HepG2 (cell line): Measurements from ENCODE around the gene TMEM135. TPM values are rescaled to one million over a fixed set of nuclear protein-coding genes. Genes with fewer than 3 reads are reported as not detected.

Source experiments
- ATAC-seq: fragments of 200-7000 bp; cut with Tn5 transposase; 3 replicates; pipeline ENCODE4 v1.9.1; 2020; ENCODE audit warnings: mild to moderate bottlenecking, moderate library complexity
- BruUV-seq: library from RNA; stranded (reverse); fragments of 400-500 nt; replicated peaks from 2 replicates; lab custom pipeline; 2021; lab: Mats Ljungman, UMichigan
- CTCF ChIA-PET: fragments of 300-600 bp; formaldehyde crosslinking; extraction: SDS; loops from one replicate; lab custom pipeline; 2021; ENCODE audit warnings: low total read pairs, inconsistent platforms, low intra/inter-chr PET ratio; lab: Yijun Ruan, JAX
- POLR2A ChIA-PET: fragments of 350-600 bp; sonication (Branson Sonifier 250); formaldehyde crosslinking; loops from one replicate; lab custom pipeline; 2020; ENCODE audit warnings: antibody characterized with exemption, inconsistent platforms; lab: Yijun Ruan, JAX
- DNase-seq: peaks from one replicate; pipeline ENCODE4 v3.0.0-alpha.2; 2015; ENCODE audit warnings: low spot score
- FAIRE-seq: peaks from 3 replicates; lab custom pipeline; 2011; peaks lifted over from hg19 to GRCh38; lab: Jason Lieb, UNC
- H2AFZ ChIP-seq: one replicate; pipeline ENCODE4 v1.6.1; 2011; ENCODE audit warnings: low read length, inconsistent platforms
- H3K27ac ChIP-seq: fragments of 300-600 bp; 3 replicates; pipeline ENCODE4 v1.8.0; 2011; ENCODE audit warnings: mixed run types, mild to moderate bottlenecking, mixed read lengths, low read length, inconsistent platforms; ENCODE audit not compliant: insufficient read depth; ENCODE audit errors: extremely low read length
- H3K27me3 ChIP-seq, 2 experiments: fragments of 200-600 bp in 1 of 2; 2 replicates in 1 of 2; 3 replicates in 1 of 2; pipeline versions ENCODE4 v1.6.0 to v1.8.0; 2011; ENCODE audit warnings: low read length in 2 of 2, mild to moderate bottlenecking in 2 of 2, moderate library complexity in 2 of 2, inconsistent platforms in 1 of 2; ENCODE audit not compliant: insufficient read depth in 2 of 2, control insufficient read depth in 1 of 2
- H3K36me3 ChIP-seq, 2 experiments: fragments of 200-600 bp in 1 of 2; replicated peaks in 1 of 2; 2 replicates in 1 of 2; 3 replicates in 1 of 2; pipeline versions ENCODE4 v1.5.1 to v1.8.0; 2011; ENCODE audit warnings: low read length in 2 of 2, inconsistent platforms in 1 of 2; ENCODE audit not compliant: insufficient read depth in 2 of 2, control insufficient read depth in 1 of 2
- H3K4me1 ChIP-seq: 2 replicates; pipeline ENCODE4 v1.5.1; 2012; ENCODE audit warnings: low read length, inconsistent platforms; ENCODE audit not compliant: insufficient read depth
- H3K4me2 ChIP-seq: 2 replicates; pipeline ENCODE4 v1.6.0; 2011; ENCODE audit warnings: low read depth, low read length, inconsistent platforms
- H3K4me3 ChIP-seq, 3 experiments: fragments of 200-600 bp in 1 of 3; sonication (generic), shearing (Covaris generic) in 1 of 3; replicated peaks in 1 of 3; 2 replicates each; pipeline ENCODE4 v1.5.1; 2011 to 2016; ENCODE audit warnings: low read length in 3 of 3, inconsistent platforms in 2 of 3, low read depth in 2 of 3, mild to moderate bottlenecking in 2 of 3, control low read depth in 1 of 3, mixed read lengths in 1 of 3; ENCODE audit not compliant: insufficient read depth in 1 of 3
- H3K79me2 ChIP-seq: one replicate; pipeline ENCODE4 v1.6.1; 2011; ENCODE audit warnings: low read length, inconsistent platforms; ENCODE audit not compliant: insufficient read depth
- H3K9ac ChIP-seq: 2 replicates; pipeline ENCODE4 v1.6.0; 2011; ENCODE audit warnings: mild to moderate bottlenecking, low read depth, low read length, inconsistent platforms; ENCODE audit not compliant: insufficient read depth
- H3K9me3 ChIP-seq: 2 replicates; pipeline ENCODE4 v1.5.1; 2012; ENCODE audit warnings: mild to moderate bottlenecking, low read length
- H4K20me1 ChIP-seq: 2 replicates; pipeline ENCODE4 v1.6.0; 2011; ENCODE audit warnings: inconsistent platforms, mild to moderate bottlenecking, low read length, moderate library complexity; ENCODE audit not compliant: insufficient read depth
- CBFB ChIP-seq: sonication (generic); formaldehyde crosslinking; IDR thresholded peaks from 2 replicates; pipeline ENCODE4 v1.4.0; 2020; ENCODE audit warnings: missing genetic modification reagents
- DNMT3B ChIP-seq: conservative IDR thresholded peaks from 2 replicates; pipeline ENCODE4 v1.6.1; 2016; ENCODE audit warnings: missing biosample characterization, control low read depth
- ERF ChIP-seq: IDR thresholded peaks from 2 replicates; pipeline ENCODE4 v1.6.1; 2018; ENCODE audit warnings: missing biosample characterization, missing genetic modification reagents
- KDM5A ChIP-seq: fragments of 200-600 bp; sonication (generic); IDR thresholded peaks from 2 replicates; pipeline ENCODE4 v1.7.0; 2018; ENCODE audit warnings: antibody characterized with exemption, mild to moderate bottlenecking, low read length, borderline replicate concordance
- PHB2 ChIP-seq: fragments of 450-650 bp; IDR thresholded peaks from 2 replicates; pipeline ENCODE4 v1.6.1; 2018; ENCODE audit not compliant: partially characterized antibody
- POLR2AphosphoS5 ChIP-seq: IDR thresholded peaks from 2 replicates; pipeline ENCODE4 v1.6.1; 2012; ENCODE audit warnings: low read depth, low read length
- RFXAP ChIP-seq: sonication (generic); formaldehyde crosslinking; IDR thresholded peaks from 2 replicates; pipeline ENCODE4 v1.4.0; 2020; ENCODE audit warnings: missing genetic modification reagents, borderline replicate concordance
- ZFP1 ChIP-seq: IDR thresholded peaks from 2 replicates; pipeline ENCODE4 v1.6.1; 2016
- ZNF383 ChIP-seq: sonication (generic); formaldehyde crosslinking; IDR thresholded peaks from 2 replicates; pipeline ENCODE4 v1.4.0; 2020; ENCODE audit warnings: missing genetic modification reagents, mild to moderate bottlenecking, borderline replicate concordance
- ZNF558 ChIP-seq: sonication (generic); formaldehyde crosslinking; IDR thresholded peaks from 2 replicates; pipeline ENCODE4 v1.9.0; 2022; ENCODE audit warnings: mild to moderate bottlenecking, missing genetic modification reagents, borderline replicate concordance
- ZNF562 ChIP-seq: sonication (generic); formaldehyde crosslinking; IDR thresholded peaks from 2 replicates; pipeline ENCODE4 v1.8.0; 2022; ENCODE audit warnings: missing genetic modification reagents, borderline replicate concordance
- ZNF607 ChIP-seq: sonication (generic); formaldehyde crosslinking; IDR thresholded peaks from 2 replicates; pipeline ENCODE4 v1.5.1; 2020; ENCODE audit warnings: missing genetic modification reagents, mild to moderate bottlenecking, borderline replicate concordance
- ZNF614 ChIP-seq: IDR thresholded peaks from 2 replicates; pipeline ENCODE4 v1.6.1; 2018; ENCODE audit warnings: missing biosample characterization, missing genetic modification reagents, inconsistent platforms, borderline replicate concordance
- ZNF674 ChIP-seq: sonication (generic); formaldehyde crosslinking; IDR thresholded peaks from 2 replicates; pipeline ENCODE4 v1.5.0; 2020; ENCODE audit warnings: low read depth, mild to moderate bottlenecking, missing genetic modification reagents
- WGBS: methylation state at CpG from one replicate; pipeline ENCODE4 v1.1.6; 2017; ENCODE audit warnings: low lambda C conversion rate; 5-methylcytosine and 5-hydroxymethylcytosine counted together
- in situ Hi-C: cut with HindIII; loops from 2 replicates; pipeline ENCODE4 v1.10.0; 2017; ENCODE audit warnings: low pct_unique_long_range_greater_than_20kb; ENCODE audit not compliant: extremely low pct_ligation_motif_present
- intact Hi-C: fragments of 100-400 bp; cut with micrococcal nuclease; formaldehyde crosslinking; loops from one replicate; pipeline ENCODE4 v1.10.0; 2022; ENCODE audit not compliant: unreplicated experiment
- polyA plus RNA-seq, 8 experiments: library from polyadenylated mRNA; depleted of rRNA in 3 of 8; stranded (reverse) in 7 of 8; unstranded in 1 of 8; fragments of >200 nt; fragmentation: Illumina TruSeq in 4 of 8; extraction: Trizol in 4 of 8; gene quantifications; 2 replicates each; pipeline versions ENCODE4 v1.2.1 to v1.2.3, GENCODE V29; 2011 to 2016; ENCODE audit warnings: low read depth in 4 of 8, missing spikeins in 1 of 8, mixed read lengths in 1 of 8; ENCODE audit not compliant: insufficient read depth in 1 of 8
- total RNA-seq, 5 experiments: library from RNA; depleted of rRNA; stranded (reverse); fragments of >200 nt; fragmentation: Illumina TruSeq; extraction: Trizol; gene quantifications; 2 replicates each; pipeline ENCODE4 v1.2.3, GENCODE V29; 2016; ENCODE audit warnings: low read depth in 1 of 5
- TF ChIP-seq, protein P1 (sequence below): sonication (generic); formaldehyde crosslinking; conservative IDR thresholded peaks from 2 replicates; pipeline ENCODE4 v1.8.0; 2022; ENCODE audit warnings: missing genetic modification reagents
- TF ChIP-seq, protein P2 (sequence below): sonication (generic); formaldehyde crosslinking; IDR thresholded peaks from 2 replicates; pipeline ENCODE4 v1.5.0; 2020; ENCODE audit warnings: mild to moderate bottlenecking, missing genetic modification reagents
- TF ChIP-seq, protein P3 (sequence below): sonication (generic); formaldehyde crosslinking; IDR thresholded peaks from 2 replicates; pipeline ENCODE4 v1.4.0; 2020; ENCODE audit warnings: missing genetic modification reagents, borderline replicate concordance

Gene TMEM135
- total and polyA plus RNA-seq, 2 of the 13 experiments (the other 11 are each of a cell fraction or from before 2014, with no cell fraction given), result 36.6 to 88.9 TPM

DNA sequence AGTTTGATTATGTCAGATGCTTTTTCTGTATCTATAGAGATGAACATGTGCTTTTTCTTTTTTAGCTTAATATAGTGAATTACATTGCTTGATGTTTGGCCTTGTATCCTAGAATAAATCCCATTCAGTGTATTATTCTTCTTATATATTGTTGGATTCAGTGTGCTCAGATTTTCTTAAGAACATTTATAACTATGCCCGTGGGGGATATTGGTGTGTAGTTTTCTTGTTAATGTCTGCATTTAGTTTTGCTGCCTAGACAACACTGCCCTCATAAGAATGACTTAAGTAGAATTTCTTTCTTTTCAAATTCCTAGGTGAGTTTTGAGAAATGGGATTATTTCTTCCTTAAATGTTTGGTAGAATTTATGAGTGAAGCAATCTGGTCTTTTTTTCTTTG lies 98.5 kb downstream of the TMEM135 start (continued):
- no peak for TF ChIP-seq ZNF558 (CRISPR knock-in tag)
- no peak for TF ChIP-seq POLR2AphosphoS5
- no peak for TF ChIP-seq ZNF383 (CRISPR knock-in tag)
- TF ChIP-seq, protein P1, sequence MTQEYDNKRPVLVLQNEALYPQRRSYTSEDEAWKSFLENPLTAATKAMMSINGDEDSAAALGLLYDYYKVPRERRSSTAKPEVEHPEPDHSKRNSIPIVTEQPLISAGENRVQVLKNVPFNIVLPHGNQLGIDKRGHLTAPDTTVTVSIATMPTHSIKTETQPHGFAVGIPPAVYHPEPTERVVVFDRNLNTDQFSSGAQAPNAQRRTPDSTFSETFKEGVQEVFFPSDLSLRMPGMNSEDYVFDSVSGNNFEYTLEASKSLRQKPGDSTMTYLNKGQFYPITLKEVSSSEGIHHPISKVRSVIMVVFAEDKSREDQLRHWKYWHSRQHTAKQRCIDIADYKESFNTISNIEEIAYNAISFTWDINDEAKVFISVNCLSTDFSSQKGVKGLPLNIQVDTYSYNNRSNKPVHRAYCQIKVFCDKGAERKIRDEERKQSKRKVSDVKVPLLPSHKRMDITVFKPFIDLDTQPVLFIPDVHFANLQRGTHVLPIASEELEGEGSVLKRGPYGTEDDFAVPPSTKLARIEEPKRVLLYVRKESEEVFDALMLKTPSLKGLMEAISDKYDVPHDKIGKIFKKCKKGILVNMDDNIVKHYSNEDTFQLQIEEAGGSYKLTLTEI (CRISPR knock-in tag), result no peak
- no peak for TF ChIP-seq ERF (CRISPR knock-in tag)
- TF ChIP-seq CBFB (CRISPR knock-in tag), result no peak

DNA sequence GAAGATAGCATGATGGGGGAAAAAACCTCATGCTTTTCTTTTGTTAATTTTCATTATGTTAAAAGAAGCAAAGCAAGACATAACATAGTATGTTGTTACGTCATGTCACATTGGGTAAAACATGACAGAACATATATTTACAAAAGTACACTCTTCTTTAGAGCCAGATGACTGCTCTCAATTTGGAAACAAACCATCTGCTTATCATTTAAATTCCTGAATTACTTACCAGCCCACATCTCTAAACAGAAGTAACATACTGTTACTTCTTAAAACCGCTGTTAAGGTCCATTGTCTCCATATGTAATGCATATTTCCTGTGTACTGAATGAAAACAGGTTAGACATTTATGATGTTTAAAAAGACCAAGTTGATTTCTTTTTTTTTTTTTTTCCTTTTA lies 100.0 kb downstream of the TMEM135 start:
- ChIA-PET CTCF (no interaction called here), POLR2A (no interaction called here)
- 97% methylated on average over 2 of the region's 2 CpGs for WGBS
- Histone ChIP-seq H3K27me3 (no peaks in the 10 kb centered on the region), H3K9ac (no peak overlapping the region), H3K36me3 (no peaks in the 10 kb centered on the region; a peak in 1 of 5 replicates), H3K4me1 (peaks cover 19% of the 10 kb centered on the region), H3K4me3 (no peak overlapping the region), H4K20me1 (peaks cover 13% of the 10 kb centered on the region), H3K4me2 (no peak overlapping the region), H2AFZ (no peak overlapping the region), H3K79me2 (peaks cover 65% of the 10 kb centered on the region), H3K9me3 (peaks cover 6% of the 10 kb centered on the region; the same call in 1 of the 2 replicates), H3K27ac (no peak overlapping the region)
- intact Hi-C loops (no loop called here), in situ Hi-C loops (no loop called here)
- no peak for DNase-seq
- ATAC-seq, result no peak
- no TSS peak for BruUV-seq
- no peak for FAIRE-seq
- no peak for TF ChIP-seq ZNF674
- no peak for TF ChIP-seq KDM5A
- TF ChIP-seq, protein P2, sequence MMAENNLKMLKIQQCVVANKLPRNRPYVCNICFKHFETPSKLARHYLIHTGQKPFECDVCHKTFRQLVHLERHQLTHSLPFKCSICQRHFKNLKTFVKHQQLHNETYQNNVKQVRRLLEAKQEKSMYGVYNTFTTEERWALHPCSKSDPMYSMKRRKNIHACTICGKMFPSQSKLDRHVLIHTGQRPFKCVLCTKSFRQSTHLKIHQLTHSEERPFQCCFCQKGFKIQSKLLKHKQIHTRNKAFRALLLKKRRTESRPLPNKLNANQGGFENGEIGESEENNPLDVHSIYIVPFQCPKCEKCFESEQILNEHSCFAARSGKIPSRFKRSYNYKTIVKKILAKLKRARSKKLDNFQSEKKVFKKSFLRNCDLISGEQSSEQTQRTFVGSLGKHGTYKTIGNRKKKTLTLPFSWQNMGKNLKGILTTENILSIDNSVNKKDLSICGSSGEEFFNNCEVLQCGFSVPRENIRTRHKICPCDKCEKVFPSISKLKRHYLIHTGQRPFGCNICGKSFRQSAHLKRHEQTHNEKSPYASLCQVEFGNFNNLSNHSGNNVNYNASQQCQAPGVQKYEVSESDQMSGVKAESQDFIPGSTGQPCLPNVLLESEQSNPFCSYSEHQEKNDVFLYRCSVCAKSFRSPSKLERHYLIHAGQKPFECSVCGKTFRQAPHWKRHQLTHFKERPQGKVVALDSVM (CRISPR knock-in tag), result no peak
- no peak for TF ChIP-seq DNMT3B (CRISPR knock-in tag)
- no peak for TF ChIP-seq ZNF614 (CRISPR knock-in tag)
- no peak for TF ChIP-seq ZNF562 (CRISPR knock-in tag)
- no peak for TF ChIP-seq ZFP1 (CRISPR knock-in tag)
- no peak for TF ChIP-seq RFXAP (CRISPR knock-in tag)
- no peak for TF ChIP-seq CBFB (CRISPR knock-in tag)
- TF ChIP-seq PHB2, result no peak
- TF ChIP-seq, protein P3, sequence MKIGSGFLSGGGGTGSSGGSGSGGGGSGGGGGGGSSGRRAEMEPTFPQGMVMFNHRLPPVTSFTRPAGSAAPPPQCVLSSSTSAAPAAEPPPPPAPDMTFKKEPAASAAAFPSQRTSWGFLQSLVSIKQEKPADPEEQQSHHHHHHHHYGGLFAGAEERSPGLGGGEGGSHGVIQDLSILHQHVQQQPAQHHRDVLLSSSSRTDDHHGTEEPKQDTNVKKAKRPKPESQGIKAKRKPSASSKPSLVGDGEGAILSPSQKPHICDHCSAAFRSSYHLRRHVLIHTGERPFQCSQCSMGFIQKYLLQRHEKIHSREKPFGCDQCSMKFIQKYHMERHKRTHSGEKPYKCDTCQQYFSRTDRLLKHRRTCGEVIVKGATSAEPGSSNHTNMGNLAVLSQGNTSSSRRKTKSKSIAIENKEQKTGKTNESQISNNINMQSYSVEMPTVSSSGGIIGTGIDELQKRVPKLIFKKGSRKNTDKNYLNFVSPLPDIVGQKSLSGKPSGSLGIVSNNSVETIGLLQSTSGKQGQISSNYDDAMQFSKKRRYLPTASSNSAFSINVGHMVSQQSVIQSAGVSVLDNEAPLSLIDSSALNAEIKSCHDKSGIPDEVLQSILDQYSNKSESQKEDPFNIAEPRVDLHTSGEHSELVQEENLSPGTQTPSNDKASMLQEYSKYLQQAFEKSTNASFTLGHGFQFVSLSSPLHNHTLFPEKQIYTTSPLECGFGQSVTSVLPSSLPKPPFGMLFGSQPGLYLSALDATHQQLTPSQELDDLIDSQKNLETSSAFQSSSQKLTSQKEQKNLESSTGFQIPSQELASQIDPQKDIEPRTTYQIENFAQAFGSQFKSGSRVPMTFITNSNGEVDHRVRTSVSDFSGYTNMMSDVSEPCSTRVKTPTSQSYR (CRISPR knock-in tag), result no peak
- TF ChIP-seq ZNF607 (CRISPR knock-in tag), result no peak
